Lung (tissue), 12 donors: Measurements from ENCODE around the gene VPS41. TPM values are rescaled to one million over a fixed set of nuclear protein-coding genes. Genes with fewer than 3 reads are reported as not detected.

ENCODE experiments used
- ATAC-seq: fragments of 200-7000 bp; cut with Tn5 transposase; one replicate; pipeline ENCODE4 v1.9.1; 2020; ENCODE audit warnings: moderate number of reproducible peaks; ENCODE audit not compliant: insufficient read depth, low FRiP score
- DNase-seq, 3 donors: peaks; one replicate each; pipeline ENCODE4 v3.0.0-alpha.2; 2013 to 2017
- H3K27ac ChIP-seq, 2 donors: one replicate each; pipeline ENCODE4 v1.5.1; 2013; ENCODE audit warnings: mild to moderate bottlenecking in 2 of 2, moderate library complexity in 2 of 2, control low read depth in 1 of 2, inconsistent platforms in 1 of 2, low read depth in 1 of 2, low read length in 1 of 2
- H3K27me3 ChIP-seq, 3 donors: one replicate each; pipeline ENCODE4 v1.5.1; 2013; ENCODE audit warnings: low read length in 2 of 3; ENCODE audit not compliant: control insufficient read depth in 3 of 3, insufficient read depth in 3 of 3
- H3K36me3 ChIP-seq, 4 donors: one replicate each; pipeline ENCODE4 v1.5.1; 2013; ENCODE audit warnings: low read length in 4 of 4, mild to moderate bottlenecking in 1 of 4, moderate library complexity in 1 of 4; ENCODE audit not compliant: control insufficient read depth in 4 of 4, insufficient read depth in 4 of 4
- H3K4me1 ChIP-seq, 5 donors: one replicate each; pipeline ENCODE4 v1.5.1; 2013; ENCODE audit warnings: low read length in 5 of 5, mild to moderate bottlenecking in 2 of 5, moderate library complexity in 1 of 5; ENCODE audit not compliant: control insufficient read depth in 5 of 5, insufficient read depth in 5 of 5
- H3K4me3 ChIP-seq: one replicate; pipeline ENCODE4 v1.5.1; 2013; ENCODE audit warnings: mild to moderate bottlenecking, control low read depth, moderate library complexity
- H3K9ac ChIP-seq, 2 donors: one replicate each; pipeline ENCODE4 v1.5.1; 2013; ENCODE audit warnings: low read length in 2 of 2, control low read depth in 1 of 2; ENCODE audit not compliant: insufficient read depth in 1 of 2
- H3K9me3 ChIP-seq, 4 donors: one replicate each; pipeline ENCODE4 v1.5.1; 2013; ENCODE audit warnings: low read length in 3 of 4, mild to moderate bottlenecking in 1 of 4, moderate library complexity in 1 of 4; ENCODE audit not compliant: control insufficient read depth in 4 of 4, insufficient read depth in 3 of 4
- CTCF ChIP-seq: IDR thresholded peaks from 2 replicates; pipeline ENCODE4 v1.5.1; 2012; ENCODE audit warnings: mild to moderate bottlenecking; ENCODE audit errors: control extremely low read depth, extremely low read depth
- WGBS, 2 donors: extraction: QIAGEN DNeasy Blood & Tissue Kit; methylation state at CpG; one replicate each; pipeline ENCODE4 v1.1.7; 2013; 5-methylcytosine and 5-hydroxymethylcytosine counted together
- polyA plus RNA-seq, 2 donors: library from polyadenylated mRNA; stranded (reverse); fragments of 200-250 nt; gene quantifications; one replicate each; pipeline ENCODE4 v1.2.1, GENCODE V29; 2013
- total RNA-seq, 2 donors: library from RNA; depleted of rRNA in 1 of 2; stranded (reverse); fragments of >200 nt in 1 of 2; gene quantifications; one replicate each; pipeline ENCODE4 v1.2.1, GENCODE V29; 2014 to 2021
- donor health status: control.
- donor health status: control.
- donor health status: Bipolar disorder and iron deficiency.
- donor health status: healthy.
- donor health status: DM: yes; HTN: yes; CAD: no.

Gene VPS41
- total and polyA plus RNA-seq, 4 donors: 13.8 to 88.6 (median 48.1) TPM

- H3K4me3 ChIP-seq: no peak overlapping the region
- H3K36me3 ChIP-seq: peaks cover 2 to 10% (median 6%) of the 10 kb centered on the region in 4 donors
- whole genome bisulfite sequencing, 2 donors: 95 to 96% methylated on average over 4 of the region's 4 CpGs
- TF ChIP-seq CTCF: no peak
- H3K9me3 ChIP-seq: peaks cover 0 to 3% (median under 1%) of the 10 kb centered on the region in 4 donors
- no peak overlapping the region for H3K9ac ChIP-seq
- no peak for DNase-seq
- no peaks in the 10 kb centered on the region for H3K27me3 ChIP-seq
- peaks cover 0 to 3% (median 0%) of the 10 kb centered on the region in 5 donors for H3K4me1 ChIP-seq
- H3K27ac ChIP-seq: no peak overlapping the region
- ATAC-seq: no peak
Observed at GRCh38 chr7:38820571-38820970, 88.4 kb downstream of the VPS41 start.

- Histone ChIP-seq H3K4me3 (no peak overlapping the region), H3K36me3 (peaks cover 2 to 10% (median 6%) of the 10 kb centered on the region in 4 donors), H3K27ac (no peak overlapping the region), H3K27me3 (no peaks in the 10 kb centered on the region), H3K9ac (no peak overlapping the region), H3K9me3 (peaks cover 0 to 3% (median under 1%) of the 10 kb centered on the region in 4 donors), H3K4me1 (no peaks in the 10 kb centered on the region)
- ATAC-seq: no peak
- no peak for TF ChIP-seq CTCF
- WGBS, 2 donors: 35 to 65% methylated on average over 2 of the region's 2 CpGs
- no peak for DNase-seq
Observed at GRCh38 chr7:38819463-38819862, 89.5 kb downstream of the VPS41 start.

- Histone ChIP-seq H3K27me3 (no peaks in the 10 kb centered on the region), H3K9ac (no peak overlapping the region), H3K9me3 (no peaks in the 10 kb centered on the region), H3K27ac (no peak overlapping the region), H3K36me3 (peaks cover 0 to 8% (median 5%) of the 10 kb centered on the region in 4 donors), H3K4me1 (no peaks in the 10 kb centered on the region), H3K4me3 (no peak overlapping the region)
- DNase-seq: no peak
- 99% methylated on average over 7 of the region's 7 CpGs for WGBS, 2 donors
- no peak for TF ChIP-seq CTCF
- ATAC-seq: no peak
Observed at GRCh38 chr7:38817526-38817925, 91.5 kb downstream of the VPS41 start.

GRCh38 chr7:38813768-38814167 lies 95.2 kb downstream of the VPS41 start:
- Histone ChIP-seq H3K27ac (no peak overlapping the region), H3K27me3 (no peaks in the 10 kb centered on the region), H3K36me3 (peaks cover 0 to 7% (median 3%) of the 10 kb centered on the region in 4 donors), H3K4me1 (no peaks in the 10 kb centered on the region), H3K9ac (no peak overlapping the region), H3K9me3 (no peaks in the 10 kb centered on the region), H3K4me3 (no peak overlapping the region)
- TF ChIP-seq CTCF: no peak
- no peak for DNase-seq
- ATAC-seq: no peak
- 88 to 91% methylated on average over 1 of the region's 1 CpG for WGBS, 2 donors
